ENCODE data around the gene CFAP20DC. TPM values are rescaled to one million over a fixed set of nuclear protein-coding genes. Genes with fewer than 3 reads are reported as not detected.

The CFAP20DC gene
- total and polyA plus RNA-seq, 2 donors (not counting 1 experiment from before 2014, with no cell fraction given): 1.9 to 3.8 TPM

DNA sequence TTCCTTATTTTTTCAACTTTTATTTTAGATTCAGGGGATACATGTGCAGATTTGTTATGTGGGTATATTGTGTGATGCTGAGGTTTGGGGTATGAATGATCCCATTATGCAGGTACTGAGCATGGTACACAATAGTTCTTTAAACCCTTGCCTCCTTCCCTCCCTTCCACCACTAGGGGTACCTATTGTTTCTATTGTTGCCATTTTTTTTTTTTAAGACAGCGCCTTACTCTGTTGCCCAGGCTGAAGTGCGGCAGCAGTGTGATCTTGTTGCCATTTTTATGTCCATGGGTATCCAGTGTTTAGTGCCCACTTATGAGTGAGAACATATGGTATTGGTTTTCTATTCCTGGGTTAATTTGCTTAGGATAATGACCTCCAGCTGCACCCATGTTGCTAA lies 266.0 kb downstream of the CFAP20DC start:
- H4K20me1 ChIP-seq (ENCODE audit: control insufficient read depth, extremely low read depth, insufficient read depth, low read length): no peaks in the 10 kb centered on the region
- H3K9me3 ChIP-seq (ENCODE audit: control insufficient read depth, insufficient read depth, low read depth, low read length): no peaks in the 10 kb centered on the region
- H2AFZ ChIP-seq (ENCODE audit: low read length): no peak overlapping the region
- no peak for DNase-seq (ENCODE audit: low read depth in 2 of 2)
- H3K4me3 ChIP-seq (replicated peaks in 1 of 4; ENCODE audit: control extremely low read depth in 1 of 4, insufficient read depth in 1 of 4, low read depth in 3 of 4, low read length in 4 of 4): no peak overlapping the region
- H3K4me2 ChIP-seq (ENCODE audit: extremely low read depth, insufficient read depth, low read length): no peak overlapping the region
- TF ChIP-seq, protein P1, sequence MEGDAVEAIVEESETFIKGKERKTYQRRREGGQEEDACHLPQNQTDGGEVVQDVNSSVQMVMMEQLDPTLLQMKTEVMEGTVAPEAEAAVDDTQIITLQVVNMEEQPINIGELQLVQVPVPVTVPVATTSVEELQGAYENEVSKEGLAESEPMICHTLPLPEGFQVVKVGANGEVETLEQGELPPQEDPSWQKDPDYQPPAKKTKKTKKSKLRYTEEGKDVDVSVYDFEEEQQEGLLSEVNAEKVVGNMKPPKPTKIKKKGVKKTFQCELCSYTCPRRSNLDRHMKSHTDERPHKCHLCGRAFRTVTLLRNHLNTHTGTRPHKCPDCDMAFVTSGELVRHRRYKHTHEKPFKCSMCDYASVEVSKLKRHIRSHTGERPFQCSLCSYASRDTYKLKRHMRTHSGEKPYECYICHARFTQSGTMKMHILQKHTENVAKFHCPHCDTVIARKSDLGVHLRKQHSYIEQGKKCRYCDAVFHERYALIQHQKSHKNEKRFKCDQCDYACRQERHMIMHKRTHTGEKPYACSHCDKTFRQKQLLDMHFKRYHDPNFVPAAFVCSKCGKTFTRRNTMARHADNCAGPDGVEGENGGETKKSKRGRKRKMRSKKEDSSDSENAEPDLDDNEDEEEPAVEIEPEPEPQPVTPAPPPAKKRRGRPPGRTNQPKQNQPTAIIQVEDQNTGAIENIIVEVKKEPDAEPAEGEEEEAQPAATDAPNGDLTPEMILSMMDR (conservative IDR thresholded peaks at IDR 0.05 in 1 of 2, IDR thresholded peaks at IDR 0.05 in 1 of 2; ENCODE audit: low read depth in 1 of 2, low read length in 2 of 2): no peak
- TF ChIP-seq EZH2 (IDR thresholded peaks at IDR 0.05; ENCODE audit: low read length, missing control alignments): no peak
- H3K79me2 ChIP-seq (ENCODE audit: control insufficient read depth, insufficient read depth, low read length): no peaks in the 10 kb centered on the region
- H3K4me1 ChIP-seq (ENCODE audit: control insufficient read depth, extremely low read depth, insufficient read depth, low read length): no peaks in the 10 kb centered on the region
- H3K27ac ChIP-seq (ENCODE audit: insufficient read depth, low read length): no peak overlapping the region
- no peaks in the 10 kb centered on the region for H3K27me3 ChIP-seq (ENCODE audit: control insufficient read depth, insufficient read depth, low read length)
- H3K36me3 ChIP-seq (ENCODE audit: control insufficient read depth, insufficient read depth, low read length): no peaks in the 10 kb centered on the region
- no peak overlapping the region for H3K9ac ChIP-seq (ENCODE audit: insufficient read depth, low read length)

DNA sequence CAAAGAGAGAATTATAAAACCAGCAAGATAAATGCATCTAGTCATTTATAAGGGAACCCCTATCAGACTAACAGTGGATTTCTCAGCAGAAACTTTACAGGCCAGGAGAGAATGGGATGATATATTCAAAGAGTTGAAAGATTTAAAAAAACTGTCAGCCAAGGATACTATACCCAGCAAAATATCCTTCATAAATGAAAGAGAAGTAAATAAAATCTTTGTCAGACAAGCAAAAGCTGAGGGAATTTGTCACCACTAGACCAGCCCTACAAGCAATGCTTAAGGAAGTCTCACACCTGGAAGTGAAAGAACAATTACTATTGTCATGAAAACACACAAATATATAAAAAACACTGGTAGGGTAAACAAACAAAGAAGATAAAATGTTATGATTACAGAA lies 269.9 kb downstream of the CFAP20DC start:
- no peaks in the 10 kb centered on the region for H3K27me3 ChIP-seq (ENCODE audit: control insufficient read depth, insufficient read depth, low read length)
- H3K79me2 ChIP-seq (ENCODE audit: control insufficient read depth, insufficient read depth, low read length): no peaks in the 10 kb centered on the region
- no peak overlapping the region for H3K4me2 ChIP-seq (ENCODE audit: extremely low read depth, insufficient read depth, low read length)
- H3K9ac ChIP-seq (ENCODE audit: insufficient read depth, low read length): no peak overlapping the region
- TF ChIP-seq, protein P1 (conservative IDR thresholded peaks at IDR 0.05 in 1 of 2, IDR thresholded peaks at IDR 0.05 in 1 of 2; ENCODE audit: low read depth in 1 of 2, low read length in 2 of 2): no peak
- TF ChIP-seq EZH2 (IDR thresholded peaks at IDR 0.05; ENCODE audit: low read length, missing control alignments): no peak
- no peak overlapping the region for H3K4me3 ChIP-seq (replicated peaks in 1 of 4; ENCODE audit: control extremely low read depth in 1 of 4, insufficient read depth in 1 of 4, low read depth in 3 of 4, low read length in 4 of 4)
- no peaks in the 10 kb centered on the region for H3K4me1 ChIP-seq (ENCODE audit: control insufficient read depth, extremely low read depth, insufficient read depth, low read length)
- no peaks in the 10 kb centered on the region for H3K9me3 ChIP-seq (ENCODE audit: control insufficient read depth, insufficient read depth, low read depth, low read length)
- no peak for DNase-seq (ENCODE audit: low read depth in 2 of 2)
- no peak overlapping the region for H2AFZ ChIP-seq (ENCODE audit: low read length)
- no peak overlapping the region for H3K27ac ChIP-seq (ENCODE audit: insufficient read depth, low read length)
- H4K20me1 ChIP-seq (ENCODE audit: control insufficient read depth, extremely low read depth, insufficient read depth, low read length): no peaks in the 10 kb centered on the region
- H3K36me3 ChIP-seq (ENCODE audit: control insufficient read depth, insufficient read depth, low read length): no peaks in the 10 kb centered on the region

DNA sequence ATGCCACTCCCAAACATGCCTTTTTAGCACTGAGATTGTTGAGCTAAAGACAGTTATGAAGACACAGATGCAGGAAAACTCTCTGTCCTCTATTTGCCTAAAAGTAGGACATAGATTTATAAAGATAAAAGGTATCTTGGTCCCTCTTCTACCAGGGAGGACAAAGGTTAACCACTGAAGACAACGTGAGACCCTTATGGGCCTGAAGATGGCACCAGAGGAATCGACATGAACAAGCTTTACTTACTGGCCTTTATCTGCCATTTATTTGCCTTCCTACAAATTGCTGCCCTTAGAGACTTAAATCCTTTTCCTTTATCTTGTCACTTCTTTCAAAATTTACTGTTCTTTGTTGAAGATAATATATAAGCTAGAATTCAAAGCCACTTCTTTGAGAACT lies 273.6 kb downstream of the CFAP20DC start:
- H3K36me3 ChIP-seq (ENCODE audit: control insufficient read depth, insufficient read depth, low read length): no peaks in the 10 kb centered on the region
- no peak overlapping the region for H3K27ac ChIP-seq (ENCODE audit: insufficient read depth, low read length)
- H3K9me3 ChIP-seq (ENCODE audit: control insufficient read depth, insufficient read depth, low read depth, low read length): no peaks in the 10 kb centered on the region
- no peak overlapping the region for H3K4me2 ChIP-seq (ENCODE audit: extremely low read depth, insufficient read depth, low read length)
- no peaks in the 10 kb centered on the region for H3K79me2 ChIP-seq (ENCODE audit: control insufficient read depth, insufficient read depth, low read length)
- H3K9ac ChIP-seq (ENCODE audit: insufficient read depth, low read length): no peak overlapping the region
- TF ChIP-seq EZH2 (IDR thresholded peaks at IDR 0.05; ENCODE audit: low read length, missing control alignments): no peak
- TF ChIP-seq, protein P1 (conservative IDR thresholded peaks at IDR 0.05 in 1 of 2, IDR thresholded peaks at IDR 0.05 in 1 of 2; ENCODE audit: low read depth in 1 of 2, low read length in 2 of 2): no peak
- H3K4me1 ChIP-seq (ENCODE audit: control insufficient read depth, extremely low read depth, insufficient read depth, low read length): no peaks in the 10 kb centered on the region
- no peak overlapping the region for H2AFZ ChIP-seq (ENCODE audit: low read length)
- DNase-seq (ENCODE audit: low read depth in 2 of 2): no peak
- H3K4me3 ChIP-seq (replicated peaks in 1 of 4; ENCODE audit: control extremely low read depth in 1 of 4, insufficient read depth in 1 of 4, low read depth in 3 of 4, low read length in 4 of 4): no peak overlapping the region
- H4K20me1 ChIP-seq (ENCODE audit: control insufficient read depth, extremely low read depth, insufficient read depth, low read length): no peaks in the 10 kb centered on the region
- H3K27me3 ChIP-seq (ENCODE audit: control insufficient read depth, insufficient read depth, low read length): no peaks in the 10 kb centered on the region
